Muscle layer of duodenum (tissue), 2 donors: ENCODE results near the gene ATP2C2.

ENCODE experiments used
- H3K27ac ChIP-seq: one replicate; pipeline ENCODE4 v1.7.0; 2013; ENCODE audit warnings: mild to moderate bottlenecking, low read length
- H3K27me3 ChIP-seq: one replicate; pipeline ENCODE4 v1.7.0; 2013; ENCODE audit warnings: low read depth, mild to moderate bottlenecking, control low read depth, low read length
- H3K36me3 ChIP-seq, 2 donors: one replicate each; pipeline ENCODE4 v1.7.0; 2013; ENCODE audit warnings: low read length in 2 of 2, control low read depth in 1 of 2, mild to moderate bottlenecking in 1 of 2; ENCODE audit not compliant: insufficient read depth in 2 of 2, control insufficient read depth in 1 of 2
- H3K4me1 ChIP-seq, 2 donors: one replicate each; pipeline ENCODE4 v1.7.0; 2013; ENCODE audit warnings: low read length in 2 of 2, mild to moderate bottlenecking in 2 of 2, control low read depth in 1 of 2, moderate library complexity in 1 of 2; ENCODE audit not compliant: insufficient read depth in 2 of 2, control insufficient read depth in 1 of 2
- H3K4me3 ChIP-seq, 2 donors: one replicate each; pipeline ENCODE4 v1.7.0; 2013; ENCODE audit warnings: low read length in 2 of 2, low read depth in 1 of 2, mild to moderate bottlenecking in 1 of 2
- H3K9me3 ChIP-seq, 2 donors: one replicate each; pipeline ENCODE4 v1.7.0; 2013; ENCODE audit warnings: low read length in 2 of 2, control low read depth in 1 of 2, mild to moderate bottlenecking in 1 of 2; ENCODE audit not compliant: control insufficient read depth in 1 of 2
- donor health status: healthy.

ATP2C2 gene

GRCh38 chr16:84471316-84471715 lies 103.0 kb downstream of the ATP2C2 start:
- H3K9me3 ChIP-seq: peaks cover 12 to 13% of the 10 kb centered on the region in 2 donors
- no peak overlapping the region for H3K27ac ChIP-seq
- H3K4me3 ChIP-seq: no peak overlapping the region
- H3K36me3 ChIP-seq: peaks cover 11 to 22% of the 10 kb centered on the region in 2 donors
- H3K27me3 ChIP-seq: no peaks in the 10 kb centered on the region
- H3K4me1 ChIP-seq: no peaks in the 10 kb centered on the region

- Histone ChIP-seq H3K27me3 (no peaks in the 10 kb centered on the region), H3K36me3 (peaks cover 10 to 18% of the 10 kb centered on the region in 2 donors)
Observed at GRCh38 chr16:84471966-84472365, 103.6 kb downstream of the ATP2C2 start.

GRCh38 chr16:84475643-84476240 lies 107.4 kb downstream of the ATP2C2 start:
- Histone ChIP-seq H3K9me3 (no peaks in the 10 kb centered on the region), H3K4me3 (no peak overlapping the region), H3K36me3 (peaks cover 0 to 19% of the 10 kb centered on the region in 2 donors), H3K4me1 (no peaks in the 10 kb centered on the region), H3K27me3 (no peaks in the 10 kb centered on the region), H3K27ac (no peak overlapping the region)

More at GRCh38 chr16:84471966-84472365, 103.6 kb downstream of the ATP2C2 start:
- H3K4me3 ChIP-seq: no peak overlapping the region
- peaks cover 10% of the 10 kb centered on the region in 2 donors for H3K9me3 ChIP-seq
- H3K27ac ChIP-seq: no peak overlapping the region
- H3K4me1 ChIP-seq: no peaks in the 10 kb centered on the region

- no peaks in the 10 kb centered on the region for H3K9me3 ChIP-seq
- H3K27ac ChIP-seq: no peak overlapping the region
- H3K4me3 ChIP-seq: no peak overlapping the region
- no peaks in the 10 kb centered on the region for H3K27me3 ChIP-seq
- H3K4me1 ChIP-seq: no peaks in the 10 kb centered on the region
- H3K36me3 ChIP-seq: peaks cover 0 to 24% of the 10 kb centered on the region in 2 donors
Observed at GRCh38 chr16:84476401-84476800, 108.1 kb downstream of the ATP2C2 start.

GRCh38 chr16:84477661-84478060 lies 109.3 kb downstream of the ATP2C2 start:
- no peak overlapping the region for H3K4me3 ChIP-seq
- no peaks in the 10 kb centered on the region for H3K27me3 ChIP-seq
- no peaks in the 10 kb centered on the region for H3K4me1 ChIP-seq
- peaks cover 0 to 31% of the 10 kb centered on the region in 2 donors for H3K36me3 ChIP-seq
- no peak overlapping the region for H3K27ac ChIP-seq
- H3K9me3 ChIP-seq: no peaks in the 10 kb centered on the region

- Histone ChIP-seq H3K36me3 (peaks cover 0 to 36% of the 10 kb centered on the region in 2 donors), H3K27me3 (no peaks in the 10 kb centered on the region), H3K27ac (no peak overlapping the region), H3K4me3 (no peak overlapping the region), H3K4me1 (no peaks in the 10 kb centered on the region), H3K9me3 (no peaks in the 10 kb centered on the region)
Observed at GRCh38 chr16:84478172-84478947, 110.0 kb downstream of the ATP2C2 start.

- Histone ChIP-seq H3K36me3 (peaks cover 0 to 41% of the 10 kb centered on the region in 2 donors), H3K4me3 (no peak overlapping the region), H3K27ac (no peak overlapping the region), H3K4me1 (no peaks in the 10 kb centered on the region), H3K27me3 (no peaks in the 10 kb centered on the region), H3K9me3 (no peaks in the 10 kb centered on the region)
Observed at GRCh38 chr16:84479716-84480450, 111.5 kb downstream of the ATP2C2 start.

GRCh38 chr16:84481051-84481735 lies 112.9 kb downstream of the ATP2C2 start:
- no peak overlapping the region for H3K27ac ChIP-seq

GRCh38 chr16:84482001-84482891 lies 113.9 kb downstream of the ATP2C2 start:
- Histone ChIP-seq H3K27me3 (no peaks in the 10 kb centered on the region), H3K4me1 (no peaks in the 10 kb centered on the region), H3K4me3 (no peak overlapping the region), H3K36me3 (peaks cover 8 to 61% of the 10 kb centered on the region in 2 donors), H3K9me3 (no peaks in the 10 kb centered on the region), H3K27ac (no peak overlapping the region)

More at GRCh38 chr16:84481051-84481735, 112.9 kb downstream of the ATP2C2 start:
- no peaks in the 10 kb centered on the region for H3K27me3 ChIP-seq
- peaks cover 0 to 51% of the 10 kb centered on the region in 2 donors for H3K36me3 ChIP-seq
- H3K4me3 ChIP-seq: no peak overlapping the region
- H3K9me3 ChIP-seq: no peaks in the 10 kb centered on the region
- H3K4me1 ChIP-seq: no peaks in the 10 kb centered on the region
